ENCODE data around the gene HPCAL1.
A peak's percentile ranks its signal among the peaks of the same experiment; 100 is the strongest.

The HPCAL1 gene

DNA sequence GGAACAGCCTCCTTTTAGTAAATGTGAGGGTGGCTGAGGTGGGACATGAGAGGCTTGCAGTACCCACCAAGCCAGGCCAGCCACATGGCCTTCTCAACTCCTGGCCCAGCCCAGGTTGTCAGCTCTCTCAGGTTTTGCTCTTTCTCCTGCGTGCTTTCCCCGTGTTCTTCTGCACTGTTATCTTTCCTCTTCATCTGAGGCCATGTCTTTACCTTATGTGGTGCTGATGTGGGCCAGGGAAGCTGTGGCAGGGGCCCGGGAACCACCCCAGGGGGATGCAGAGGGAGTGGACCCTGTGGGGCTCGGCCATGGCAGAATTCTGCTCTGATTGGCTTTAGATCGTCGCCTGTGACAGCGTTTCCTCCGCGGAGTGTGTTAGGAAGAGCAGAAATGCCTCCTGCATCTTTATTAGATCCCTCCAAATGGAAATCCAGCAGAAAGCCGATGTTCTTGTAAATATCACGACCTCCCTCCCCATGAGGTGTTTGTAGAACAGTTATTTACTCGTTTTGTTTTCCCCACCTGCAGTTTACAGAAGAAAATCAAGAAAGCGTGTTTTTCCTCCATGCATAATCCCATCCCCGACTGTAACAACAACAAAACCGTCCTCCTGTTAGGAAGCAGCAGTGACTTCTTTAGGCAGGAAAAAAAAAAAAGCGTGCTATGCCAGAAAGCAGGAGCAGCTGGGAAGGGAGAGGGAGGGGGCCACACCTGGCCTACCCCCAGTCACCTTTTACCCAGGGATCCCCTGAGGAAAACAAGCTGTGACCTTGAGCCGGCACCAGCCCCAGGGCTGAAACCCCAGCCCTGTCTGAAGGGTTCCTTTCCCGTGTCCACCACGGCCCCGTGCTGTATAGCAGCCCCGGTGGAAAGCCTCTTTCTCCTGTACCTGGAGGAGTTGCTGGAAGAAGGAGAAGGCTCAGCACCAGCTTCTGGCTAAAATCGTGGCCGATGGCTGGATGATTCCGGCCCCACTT, 54.8 kb downstream of the HPCAL1 start:
- no peak overlapping the region for H3K4me3 ChIP-seq (ENCODE audit: low read length)
- DNase-seq (ENCODE audit: low read depth), result no peak
- TF ChIP-seq, protein P1, sequence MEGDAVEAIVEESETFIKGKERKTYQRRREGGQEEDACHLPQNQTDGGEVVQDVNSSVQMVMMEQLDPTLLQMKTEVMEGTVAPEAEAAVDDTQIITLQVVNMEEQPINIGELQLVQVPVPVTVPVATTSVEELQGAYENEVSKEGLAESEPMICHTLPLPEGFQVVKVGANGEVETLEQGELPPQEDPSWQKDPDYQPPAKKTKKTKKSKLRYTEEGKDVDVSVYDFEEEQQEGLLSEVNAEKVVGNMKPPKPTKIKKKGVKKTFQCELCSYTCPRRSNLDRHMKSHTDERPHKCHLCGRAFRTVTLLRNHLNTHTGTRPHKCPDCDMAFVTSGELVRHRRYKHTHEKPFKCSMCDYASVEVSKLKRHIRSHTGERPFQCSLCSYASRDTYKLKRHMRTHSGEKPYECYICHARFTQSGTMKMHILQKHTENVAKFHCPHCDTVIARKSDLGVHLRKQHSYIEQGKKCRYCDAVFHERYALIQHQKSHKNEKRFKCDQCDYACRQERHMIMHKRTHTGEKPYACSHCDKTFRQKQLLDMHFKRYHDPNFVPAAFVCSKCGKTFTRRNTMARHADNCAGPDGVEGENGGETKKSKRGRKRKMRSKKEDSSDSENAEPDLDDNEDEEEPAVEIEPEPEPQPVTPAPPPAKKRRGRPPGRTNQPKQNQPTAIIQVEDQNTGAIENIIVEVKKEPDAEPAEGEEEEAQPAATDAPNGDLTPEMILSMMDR (conservative IDR thresholded peaks at IDR 0.05; ENCODE audit: low read length), result no peak

DNA sequence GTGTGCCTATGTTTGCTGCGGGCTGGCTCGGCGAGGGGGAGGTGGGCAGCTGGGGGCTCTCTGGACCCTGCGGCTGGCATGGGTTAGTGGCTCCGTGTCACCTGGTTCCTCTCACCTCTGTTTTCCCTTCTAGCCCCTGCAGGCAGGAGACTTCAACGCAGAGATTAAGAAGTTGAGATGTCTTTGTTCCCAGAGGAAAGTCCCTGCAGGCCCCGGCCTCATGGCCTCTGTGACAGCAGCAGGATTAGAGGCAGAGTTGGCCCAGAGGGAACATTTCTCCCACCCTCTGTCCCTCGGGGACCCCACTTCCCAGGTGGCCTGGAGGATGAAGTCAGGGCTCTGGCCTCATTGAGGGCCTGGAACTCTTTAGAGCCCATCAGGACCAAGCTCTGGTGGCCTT, 56.5 kb downstream of the HPCAL1 start:
- TF ChIP-seq, protein P1 (conservative IDR thresholded peaks at IDR 0.05; ENCODE audit: low read length), result no peak
- no peak overlapping the region for H3K4me3 ChIP-seq (ENCODE audit: low read length)
- DNase-seq (ENCODE audit: low read depth), result no peak

DNA sequence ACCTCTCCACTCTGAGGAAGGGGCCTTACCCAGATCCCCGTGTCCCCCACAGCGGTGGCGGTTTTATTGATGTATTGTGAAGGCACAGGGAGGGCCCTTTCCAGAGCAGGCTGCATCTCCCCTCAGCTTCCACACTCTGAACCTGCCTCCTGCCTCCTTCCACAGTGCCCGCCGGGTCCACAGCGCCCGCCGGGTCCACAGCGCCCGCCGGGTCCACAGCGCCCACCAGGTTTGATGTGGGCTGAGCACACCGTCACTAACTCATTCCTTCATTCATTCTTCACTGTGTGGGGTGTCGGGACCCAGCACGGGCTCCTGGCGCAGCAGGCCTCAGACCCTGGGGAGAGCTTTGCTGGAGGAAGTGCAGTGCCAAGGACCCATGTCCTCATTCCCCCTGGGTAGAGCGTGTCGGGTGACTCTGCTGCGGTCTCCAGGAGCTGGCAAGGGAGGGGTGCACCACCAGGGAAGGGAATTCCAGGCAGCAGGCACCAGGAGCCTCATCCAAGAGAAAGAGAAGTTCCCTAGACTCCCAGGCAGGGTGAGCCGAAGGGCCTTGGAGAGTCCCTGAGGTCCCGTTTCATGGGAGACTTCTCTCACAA, 57.1 kb downstream of the HPCAL1 start:
- DNase-seq (ENCODE audit: low read depth), result no peak

DNA sequence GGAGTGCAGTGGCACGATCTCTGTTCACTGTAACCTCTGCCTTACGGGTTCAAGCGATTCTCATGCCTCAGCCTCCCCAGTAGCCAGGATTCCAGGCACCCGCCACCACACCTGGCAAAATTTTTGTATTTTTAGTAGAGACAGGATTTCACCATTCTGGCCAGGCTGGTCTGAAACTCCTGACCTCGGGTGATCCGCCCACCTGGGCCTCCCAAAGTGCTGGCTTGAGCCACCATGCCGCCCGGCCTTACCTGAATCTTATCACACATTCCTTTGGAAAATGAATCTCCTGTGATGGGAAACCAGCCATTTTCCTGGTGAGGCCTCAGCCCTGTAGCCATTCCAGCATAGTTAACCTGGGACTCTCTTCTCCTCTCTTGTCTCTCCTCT, 57.8 kb downstream of the HPCAL1 start:
- DNase-seq (ENCODE audit: low read depth), result no peak
- H3K4me3 ChIP-seq (ENCODE audit: low read length), result no peak overlapping the region
- TF ChIP-seq, protein P1 (conservative IDR thresholded peaks at IDR 0.05; ENCODE audit: low read length), result no peak

More for the DNA sequence above, 57.1 kb downstream of the HPCAL1 start:
- TF ChIP-seq, protein P1 (conservative IDR thresholded peaks at IDR 0.05; ENCODE audit: low read length), result no peak
- H3K4me3 ChIP-seq (ENCODE audit: low read length), result no peak overlapping the region

DNA sequence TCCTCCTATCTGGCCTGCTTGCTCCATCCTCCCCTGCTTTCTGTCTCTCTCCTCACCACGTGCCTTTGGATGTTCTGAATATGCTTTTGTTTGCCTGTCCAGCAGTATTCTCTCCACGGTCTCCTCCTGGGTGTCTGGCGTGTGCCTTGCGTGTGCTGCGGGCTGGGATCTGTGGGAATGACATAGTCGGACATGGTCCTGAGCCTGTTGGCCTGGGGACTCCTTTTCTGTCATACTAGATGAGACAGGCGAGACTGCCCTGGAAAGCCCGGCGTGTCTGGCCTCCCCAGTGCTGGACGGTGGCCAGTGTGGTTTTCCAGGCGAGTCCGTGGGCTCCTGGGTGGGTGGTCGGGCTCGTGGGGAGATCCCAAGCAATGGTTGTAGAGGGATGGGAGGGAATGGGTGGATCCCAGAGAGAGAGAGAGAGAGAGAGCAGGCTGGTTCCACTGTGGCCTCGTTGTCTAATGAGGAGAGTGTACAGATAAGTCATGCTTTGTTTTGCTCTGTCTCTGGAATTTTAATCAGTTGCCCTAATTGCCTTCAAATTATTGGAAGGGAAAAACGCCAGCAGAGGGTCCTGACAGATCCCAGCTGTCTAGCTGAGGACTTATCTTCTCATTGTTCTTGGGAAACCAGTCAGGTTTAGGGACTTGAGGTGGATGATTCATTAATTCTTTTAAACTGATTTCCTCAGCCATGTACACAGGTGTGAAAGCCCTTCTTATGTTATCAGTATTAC, 58.3 kb downstream of the HPCAL1 start:
- H3K4me3 ChIP-seq (ENCODE audit: low read length), result no peak overlapping the region
- TF ChIP-seq, protein P1 (conservative IDR thresholded peaks at IDR 0.05; ENCODE audit: low read length), result no peak
- DNase-seq (ENCODE audit: low read depth), result peak; percentile 8

DNA sequence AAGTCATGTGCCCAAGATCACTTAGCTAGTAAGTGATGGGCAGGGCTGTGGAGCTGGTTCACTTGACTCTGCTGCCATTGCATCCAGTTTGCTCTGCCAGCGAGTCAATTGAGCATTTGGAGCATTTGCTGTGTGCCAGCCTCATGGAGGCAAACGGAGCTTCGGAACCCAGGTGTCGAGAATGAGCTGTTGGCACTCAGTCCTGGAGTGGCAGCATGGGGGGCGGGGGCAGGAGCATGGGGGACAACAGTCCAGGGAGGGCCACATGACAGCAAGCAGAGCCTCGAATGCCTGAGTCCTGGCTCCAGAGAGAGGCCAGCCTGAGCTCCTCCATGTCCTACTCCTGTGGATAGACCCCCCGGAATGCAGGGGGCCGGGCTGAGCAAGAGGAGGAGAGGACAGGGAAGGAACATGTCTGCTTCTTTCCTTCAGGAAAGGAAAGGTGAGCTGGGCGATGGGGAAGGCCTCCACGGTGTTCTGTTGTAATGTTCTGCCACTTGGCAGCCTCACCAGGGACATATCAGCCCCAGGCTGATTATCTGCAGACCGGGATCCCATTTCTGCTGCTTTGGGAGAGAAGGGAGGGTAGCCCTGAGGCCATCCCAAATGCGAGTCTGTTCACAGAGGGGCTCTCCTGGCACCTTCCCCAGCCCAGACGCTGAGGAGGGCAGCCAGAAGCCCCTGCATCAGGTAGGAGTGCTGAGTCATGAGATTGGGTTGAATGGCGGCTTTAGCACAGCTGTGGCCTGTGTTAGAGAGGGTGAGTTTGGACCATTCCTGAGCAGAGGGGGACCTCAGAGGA, 59.6 kb downstream of the HPCAL1 start:
- no peak for DNase-seq (ENCODE audit: low read depth)
- no peak overlapping the region for H3K4me3 ChIP-seq (ENCODE audit: low read length)
- TF ChIP-seq, protein P1 (conservative IDR thresholded peaks at IDR 0.05; ENCODE audit: low read length), result no peak

Data from AG10803 (cell line).